8988T (cell line): ENCODE results near the gene GYPE.
"Not testable (repeated sequence)": the region's sequence is repeated elsewhere in the genome, so short reads cannot be mapped to it uniquely, and the experiment has no call there.

Source experiments
- DNase-seq: peaks from one replicate; pipeline ENCODE4 v3.0.0; 2011

The GYPE gene

DNA sequence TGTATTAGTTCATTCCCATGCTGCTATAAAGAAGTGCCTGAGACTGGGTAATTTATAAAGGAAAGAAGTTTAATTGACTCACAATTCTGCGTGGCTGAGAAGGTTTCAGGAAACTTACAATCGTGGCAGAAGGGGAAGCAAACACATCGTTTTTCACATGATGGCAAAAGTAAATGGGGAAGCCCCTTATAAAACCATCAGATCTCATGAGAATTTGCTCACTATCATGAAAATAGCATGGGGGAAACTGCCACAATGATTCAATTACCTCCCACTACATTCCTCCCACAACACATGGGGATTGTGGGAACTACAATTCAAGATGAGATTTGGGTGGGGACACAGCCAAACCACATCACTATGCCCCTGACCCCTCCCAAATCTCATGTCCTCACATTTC is 35.4 kb downstream of the GYPE start:
- not testable (repeated sequence) for DNase-seq

DNA sequence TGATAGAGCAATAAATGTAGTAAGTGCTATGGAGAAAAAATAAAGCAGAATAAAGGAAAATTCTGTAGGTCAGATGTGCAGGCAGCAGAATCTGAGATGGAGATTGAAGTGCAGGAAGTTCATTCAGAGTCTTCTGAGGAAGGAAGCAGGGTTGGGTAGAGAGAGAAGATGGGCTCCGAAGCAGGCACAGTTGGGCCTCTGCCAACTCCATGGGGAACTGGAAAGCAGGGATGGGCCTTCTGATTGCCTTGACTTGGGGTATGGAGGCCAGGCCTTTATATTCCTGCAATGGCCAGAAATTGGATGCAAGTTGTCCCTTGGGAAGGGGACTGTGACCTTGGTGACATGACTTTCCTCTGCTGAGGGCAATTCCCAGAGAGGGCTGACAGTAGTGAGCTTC is 42.6 kb downstream of the GYPE start:
- not testable (repeated sequence) for DNase-seq

DNA sequence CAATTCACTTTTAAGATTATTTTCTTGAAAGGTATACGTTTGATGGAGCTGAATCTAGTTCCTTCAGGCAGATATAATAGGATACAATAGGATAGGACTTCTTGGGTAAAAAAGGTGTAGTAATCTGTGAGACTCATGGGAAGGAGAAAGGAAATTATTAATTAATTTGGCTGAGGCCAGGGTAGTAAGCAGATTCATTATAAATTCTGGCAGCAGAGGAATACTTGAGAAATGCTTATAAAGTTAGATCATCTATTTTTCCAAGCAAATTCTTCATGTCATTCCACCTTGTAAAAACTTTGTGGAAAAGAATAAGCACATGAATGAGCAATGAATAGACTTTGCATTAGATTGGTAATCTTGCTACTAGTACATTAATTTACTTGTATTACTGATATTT is 46.9 kb downstream of the GYPE start:
- DNase-seq: no peak

DNA sequence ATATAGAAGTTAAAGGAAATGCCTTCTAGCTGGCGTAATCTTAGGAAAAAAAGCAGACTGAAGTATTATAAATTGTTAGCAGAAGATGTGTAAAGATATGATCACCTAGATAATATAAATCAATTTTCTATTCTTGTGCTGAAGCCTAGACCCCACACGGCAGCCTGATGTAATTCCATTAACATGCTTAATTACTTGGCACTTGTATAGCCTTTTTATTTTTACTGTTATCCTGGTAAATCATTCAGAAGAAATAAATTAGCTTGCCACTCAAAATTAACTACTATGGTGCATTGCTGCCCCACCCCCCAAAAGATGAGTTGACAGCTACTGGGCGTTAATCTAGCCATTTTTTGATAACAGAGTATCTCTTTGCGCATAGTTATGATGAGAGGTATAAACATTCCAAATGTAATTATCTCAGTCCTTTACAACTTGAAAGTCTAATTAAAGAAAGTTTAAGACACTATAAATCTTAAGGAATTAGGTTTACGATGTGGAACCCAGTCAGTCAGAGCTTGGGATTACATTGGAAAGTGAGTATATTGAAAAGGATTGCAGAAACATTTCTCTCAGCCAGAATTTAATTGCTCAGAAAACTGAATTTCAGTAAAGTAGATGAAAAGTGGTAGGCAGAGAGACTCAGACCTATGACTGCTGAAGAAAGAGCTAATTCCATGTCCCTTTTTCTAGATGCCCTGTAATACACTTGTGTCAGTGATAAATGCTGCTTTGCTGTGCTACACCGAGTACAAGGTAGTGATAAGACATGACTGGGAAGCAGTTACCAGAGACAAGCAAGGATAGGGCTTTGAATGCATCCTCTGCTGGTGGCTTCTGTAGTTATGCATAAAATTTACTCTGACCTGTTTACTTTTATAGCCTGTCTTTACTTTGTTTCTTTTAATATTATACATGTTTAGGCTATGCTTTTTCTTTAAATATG is 47.7 kb downstream of the GYPE start:
- DNase-seq: not testable (repeated sequence)

DNA sequence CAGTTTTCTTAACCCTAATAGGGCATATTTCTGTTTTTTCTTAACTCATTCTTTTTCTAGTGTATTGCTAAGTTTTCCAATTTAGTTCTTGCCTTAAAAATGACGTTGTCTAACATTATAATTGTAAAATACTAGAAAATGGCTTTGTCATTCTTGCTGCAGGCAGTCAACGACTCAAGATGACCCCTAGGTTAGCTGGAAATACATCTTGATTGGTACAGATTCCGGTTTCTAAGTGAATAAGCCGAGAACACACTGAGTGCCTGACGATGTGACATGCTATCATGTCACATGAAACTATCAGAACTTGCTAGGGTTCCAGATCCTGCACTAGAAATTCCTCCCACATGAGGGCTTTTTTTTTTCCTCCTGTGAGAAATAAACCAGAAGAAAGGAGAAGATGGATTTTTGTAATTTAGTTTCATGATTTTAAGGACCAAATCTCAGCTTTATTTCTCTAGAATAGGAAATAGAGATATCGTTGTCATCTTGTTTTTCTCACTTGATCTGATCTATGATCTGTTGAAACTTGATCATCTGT is 49.3 kb downstream of the GYPE start:
- DNase-seq: not testable (repeated sequence)

DNA sequence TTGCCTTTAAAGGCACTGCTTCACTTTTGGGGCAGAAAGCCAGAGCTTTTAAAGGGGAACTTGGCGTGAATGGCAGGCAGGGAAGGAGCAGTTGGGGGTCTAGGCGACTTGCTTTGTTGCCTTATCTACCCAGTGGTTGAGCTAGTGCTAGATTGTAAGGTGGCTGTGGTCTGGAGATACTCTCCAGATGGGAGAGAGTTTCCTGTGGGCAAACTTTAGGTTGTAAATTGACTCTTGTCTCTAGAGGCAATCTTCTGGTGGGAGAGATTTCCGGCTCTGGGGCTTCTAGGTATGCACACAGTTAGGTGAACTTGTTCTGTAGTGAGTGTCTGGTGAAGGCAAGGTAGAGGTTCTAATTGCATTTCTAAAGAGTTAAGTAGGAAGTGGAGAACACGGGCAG is 50.7 kb downstream of the GYPE start:
- DNase-seq: not testable (repeated sequence)

DNA sequence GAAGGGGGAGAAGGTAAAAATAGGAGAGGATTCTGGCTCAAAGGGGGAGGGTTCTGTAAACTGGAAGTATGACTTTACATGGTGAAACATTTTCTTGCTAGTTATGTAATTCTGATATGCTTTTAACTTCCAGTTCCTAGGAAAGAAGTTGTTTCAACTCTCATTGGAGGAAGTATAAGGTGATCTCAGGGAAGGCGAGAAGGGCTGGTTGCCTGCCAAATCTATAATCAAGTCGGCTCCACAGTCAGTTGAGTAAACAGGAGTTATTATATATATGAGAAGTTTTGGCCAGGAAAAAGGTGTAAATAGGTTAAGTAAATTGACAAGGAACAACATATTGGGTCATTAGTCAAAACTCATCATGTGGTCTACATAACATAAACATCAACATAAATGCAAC is 56.1 kb downstream of the GYPE start:
- not testable (repeated sequence) for DNase-seq

DNA sequence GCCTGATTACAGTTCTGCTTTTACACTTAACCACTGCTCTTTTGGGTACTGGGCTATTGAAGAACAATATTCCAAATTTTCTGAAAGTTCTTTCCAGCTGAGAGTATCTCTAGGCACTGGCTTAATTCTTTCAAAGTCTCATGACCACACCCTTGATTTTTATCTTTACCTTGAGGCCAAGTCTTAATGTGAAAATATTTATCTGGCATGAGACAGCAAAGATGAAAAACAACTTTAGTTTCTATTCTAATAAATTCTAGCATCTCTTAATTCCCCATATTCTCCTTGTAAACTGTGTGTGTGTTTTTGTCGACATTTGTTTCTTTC is 61.9 kb downstream of the GYPE start:
- not testable (repeated sequence) for DNase-seq

DNA sequence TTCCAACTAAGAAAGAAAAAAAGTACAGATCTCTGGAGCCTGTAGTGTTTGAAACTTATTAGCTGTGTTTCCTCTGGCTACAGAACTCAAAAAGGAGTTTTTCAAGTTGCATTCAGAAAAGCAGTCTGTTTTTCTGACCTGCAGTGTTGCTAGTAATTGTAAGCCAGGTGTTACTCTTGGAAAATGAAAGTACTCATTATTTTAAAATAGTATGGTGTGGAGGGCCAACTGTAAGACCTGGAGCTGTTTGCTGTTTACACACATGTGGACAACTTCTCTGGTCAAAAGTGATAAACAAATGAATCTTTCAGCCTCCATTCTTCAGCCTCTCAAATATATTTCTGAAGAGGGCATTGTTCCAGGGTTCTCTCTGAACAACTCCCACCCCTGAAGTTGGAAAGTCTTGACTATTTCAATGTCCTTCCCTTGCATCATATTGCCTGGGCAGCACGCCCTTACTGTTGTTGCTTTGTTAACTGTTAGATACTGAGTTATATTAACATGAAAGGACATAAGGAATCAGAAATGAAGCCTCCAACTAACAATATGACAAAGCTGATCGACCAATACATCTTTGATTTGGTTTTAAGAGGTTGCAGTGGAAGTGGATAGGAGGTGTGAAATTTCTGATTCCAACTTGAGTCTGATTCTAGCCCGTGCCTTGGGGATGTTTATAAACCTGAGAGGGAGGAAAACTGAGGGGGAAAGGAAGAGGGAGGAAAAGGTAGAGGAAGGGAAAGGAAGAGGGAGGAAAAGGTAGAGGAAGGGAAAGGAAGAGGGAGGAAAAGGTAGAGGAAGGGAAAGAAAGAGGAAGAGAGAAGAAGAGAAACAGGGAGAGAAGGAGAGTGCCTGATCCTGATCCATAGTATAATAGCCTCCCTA is 62.5 kb downstream of the GYPE start:
- DNase-seq: not testable (repeated sequence)

DNA sequence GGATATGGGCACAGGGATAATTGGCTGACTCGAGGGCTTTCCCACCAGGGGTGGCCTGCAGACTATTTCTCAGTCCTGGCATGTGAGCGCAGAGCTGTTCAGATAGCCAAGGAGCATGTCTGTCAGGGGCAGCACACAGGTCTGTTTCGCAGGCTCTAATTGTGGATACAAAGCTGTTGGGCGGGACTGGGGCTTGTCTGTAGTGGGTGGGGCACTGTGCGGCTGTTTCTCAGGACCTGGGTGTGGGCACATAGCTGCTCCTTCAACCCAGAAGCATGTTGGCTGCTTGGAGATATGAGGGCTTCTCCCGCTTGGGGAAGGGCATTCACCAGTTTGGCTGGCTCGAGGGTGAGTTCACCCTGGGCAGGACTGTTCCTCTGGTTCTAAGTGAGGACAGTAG is 65.9 kb downstream of the GYPE start:
- DNase-seq: not testable (repeated sequence)

DNA sequence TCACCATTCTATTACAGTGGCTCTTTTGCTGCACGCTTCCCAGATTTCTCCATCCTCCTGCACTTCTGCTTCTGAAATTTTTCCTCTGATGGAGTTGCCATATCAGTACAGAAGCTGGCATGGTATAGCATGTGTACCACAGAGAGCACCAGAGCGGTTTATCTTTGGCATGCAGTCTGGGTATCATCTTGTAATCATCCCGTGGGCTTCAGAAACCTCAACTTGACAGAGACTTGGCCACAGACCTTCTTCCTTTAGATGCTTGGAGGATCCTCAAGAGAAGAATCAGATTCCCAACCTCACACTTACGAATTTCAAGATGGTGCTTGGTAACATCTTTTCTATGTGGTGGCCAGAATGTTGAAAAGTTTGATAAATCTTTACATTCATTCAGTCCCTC is 71.2 kb downstream of the GYPE start:
- not testable (repeated sequence) for DNase-seq

DNA sequence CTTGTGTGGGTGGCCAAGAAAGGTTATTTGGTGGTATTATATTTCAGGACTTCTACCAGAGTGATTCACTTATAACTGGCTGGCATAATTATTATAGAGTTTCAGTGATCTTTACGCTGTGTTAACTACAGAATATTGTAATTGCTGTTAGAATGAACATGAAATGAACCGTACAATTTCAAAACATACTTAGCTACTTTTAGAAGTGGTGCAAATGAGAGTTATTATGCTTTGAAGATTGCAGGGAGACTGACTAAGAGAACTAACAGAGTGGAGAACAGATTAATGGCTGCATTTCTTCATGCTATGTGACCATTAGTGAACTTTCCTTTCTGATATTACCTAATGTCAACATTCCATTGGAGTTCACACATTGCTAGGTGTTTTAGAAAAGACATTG is 71.7 kb downstream of the GYPE start:
- not testable (repeated sequence) for DNase-seq

DNA sequence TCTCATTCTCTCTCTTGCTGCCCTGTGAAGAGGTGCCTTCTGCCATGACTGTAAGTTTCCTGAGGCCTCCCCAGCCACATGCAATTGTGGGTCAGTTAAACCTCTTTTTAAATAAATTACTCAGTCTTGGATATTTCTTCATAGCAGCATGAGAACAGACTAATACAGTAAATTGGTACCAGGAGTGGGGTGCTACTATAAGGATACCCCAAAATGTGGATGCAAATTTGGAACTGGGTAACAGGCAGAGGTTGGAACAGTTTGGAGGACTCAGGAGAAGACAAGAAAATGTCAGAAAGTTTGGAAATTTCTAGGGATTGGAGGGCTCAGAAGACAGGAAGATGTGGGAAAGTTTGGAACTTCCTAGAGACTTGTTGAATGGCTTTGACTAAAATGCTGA is 74.8 kb downstream of the GYPE start:
- not testable (repeated sequence) for DNase-seq

DNA sequence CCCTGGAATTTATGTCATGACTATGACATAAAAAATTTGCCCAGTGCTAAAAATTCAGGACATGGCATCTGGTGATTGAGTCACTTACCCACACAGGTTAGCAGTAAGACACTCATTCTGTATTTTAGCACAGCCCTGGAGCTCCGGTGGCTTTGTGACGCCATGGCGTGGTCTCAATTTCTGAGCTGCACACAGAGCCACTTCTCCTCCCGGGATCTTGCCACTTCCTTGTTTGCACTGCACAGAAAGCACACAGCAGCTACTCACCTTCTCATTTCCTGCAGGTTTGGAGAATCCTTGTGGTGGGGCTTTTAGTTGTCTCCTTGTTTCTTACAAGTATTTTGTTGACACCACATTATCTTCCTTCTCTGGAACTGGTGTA is 76.1 kb downstream of the GYPE start:
- not testable (repeated sequence) for DNase-seq
